Tibial artery (tissue), 4 donors: ENCODE data around the gene P3H4.

Experiments used
- DNase-seq, 2 donors: peaks; one replicate each; pipeline ENCODE4 v3.0.0-alpha.2; 2019
- H3K27ac ChIP-seq, 2 donors: fragments of 200-600 bp; sonication (generic) in 1 of 2; 1 replicate in 1 of 2; 2 replicates in 1 of 2; pipeline ENCODE4 v1.5.1; 2018 to 2019; ENCODE audit warnings: mild to moderate bottlenecking in 1 of 2
- H3K27me3 ChIP-seq, 2 donors: fragments of 200-600 bp; sonication (generic) in 1 of 2; one replicate each; pipeline versions ENCODE4 v1.5.1 to v1.6.0; 2016 to 2019
- H3K36me3 ChIP-seq, 3 donors: fragments of 200-600 bp; sonication (generic) in 2 of 3; one replicate each; pipeline ENCODE4 v1.5.1; 2016 to 2019; ENCODE audit warnings: mild to moderate bottlenecking in 2 of 3
- H3K4me1 ChIP-seq, 4 donors: fragments of 200-600 bp; sonication (generic) in 2 of 4; 1 replicate in 3 of 4; 2 replicates in 1 of 4; pipeline ENCODE4 v1.5.1; 2016 to 2019
- H3K4me3 ChIP-seq, 2 donors: fragments of 200-600 bp; sonication (generic) in 1 of 2; 1 replicate in 1 of 2; 2 replicates in 1 of 2; pipeline ENCODE4 v1.5.1; 2018 to 2019; ENCODE audit warnings: mild to moderate bottlenecking in 2 of 2
- H3K9me3 ChIP-seq, 3 donors: fragments of 200-600 bp; sonication (generic) in 1 of 3; one replicate each; pipeline ENCODE4 v1.5.1; 2016 to 2019
- intact Hi-C: fragments of 100-400 bp; cut with DNase I; formaldehyde crosslinking; loops from one replicate; pipeline ENCODE4 v1.15.0; 2023; ENCODE audit warnings: low total_unique reads
- TF ChIP-seq, protein P1 (sequence below), 2 experiments: fragments of 200-600 bp in 1 of 2; fragments of 450-650 bp in 1 of 2; IDR thresholded peaks; one replicate each; pipeline ENCODE4 v1.5.1; 2017 to 2019; ENCODE audit warnings: antibody characterized with exemption in 2 of 2, mild to moderate bottlenecking in 1 of 2, moderate library complexity in 1 of 2

The P3H4 gene

DNA sequence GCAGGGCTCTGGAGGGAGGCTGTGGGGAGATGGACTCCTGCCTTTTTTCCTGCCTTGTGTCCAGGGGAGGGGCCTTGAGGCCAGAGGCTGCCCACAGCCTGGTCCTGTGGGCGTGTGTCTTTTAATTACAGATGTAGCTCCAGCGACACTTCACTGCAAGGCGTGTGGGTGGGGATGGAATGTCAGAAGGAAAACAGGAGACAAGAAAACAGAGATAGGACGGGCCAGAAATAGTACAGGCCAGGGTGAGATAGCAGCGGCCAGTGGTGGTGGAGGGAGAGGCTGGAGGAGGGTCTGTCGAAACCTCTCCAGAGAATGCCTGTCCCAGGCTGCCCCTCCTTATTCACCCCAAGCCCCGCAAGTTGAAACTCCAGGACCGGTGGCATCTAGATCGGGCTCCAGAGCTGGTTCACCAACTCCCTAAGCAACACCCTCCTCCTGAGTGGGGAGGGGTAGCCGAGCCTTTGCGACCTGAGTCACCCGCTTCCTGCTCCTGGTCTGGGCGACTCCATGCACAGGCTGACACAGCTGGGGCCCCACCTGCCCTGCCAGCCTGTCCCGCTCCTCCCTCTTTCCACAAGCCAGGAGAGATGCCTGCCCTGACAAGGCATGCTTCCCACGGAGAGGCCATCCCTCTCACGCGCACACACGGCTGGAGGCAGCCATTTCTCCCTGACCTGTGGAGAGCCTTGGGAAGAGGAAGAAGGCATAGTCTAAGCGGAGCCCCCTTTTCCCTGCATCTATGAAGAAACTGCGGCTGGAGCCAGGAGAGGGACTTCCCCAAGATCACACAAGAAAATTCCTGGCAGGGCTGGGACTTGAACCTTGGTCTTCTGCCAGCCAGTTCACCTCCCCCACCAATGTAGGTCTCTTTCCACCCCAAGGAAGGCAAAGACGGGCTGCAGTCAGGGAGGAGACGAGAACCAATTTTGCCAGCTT is 18.6 kb downstream of the P3H4 start:
- Histone ChIP-seq H3K36me3 (no peaks in the 10 kb centered on the region), H3K4me3 (no peak overlapping the region), H3K4me1 (peaks cover 0 to 14% (median 9%) of the 10 kb centered on the region in 4 donors), H3K9me3 (no peaks in the 10 kb centered on the region), H3K27ac (peak overlapping the region; percentile 24 to 32), H3K27me3 (no peaks in the 10 kb centered on the region)
- intact Hi-C loops, result no loop called here
- TF ChIP-seq, protein P1, sequence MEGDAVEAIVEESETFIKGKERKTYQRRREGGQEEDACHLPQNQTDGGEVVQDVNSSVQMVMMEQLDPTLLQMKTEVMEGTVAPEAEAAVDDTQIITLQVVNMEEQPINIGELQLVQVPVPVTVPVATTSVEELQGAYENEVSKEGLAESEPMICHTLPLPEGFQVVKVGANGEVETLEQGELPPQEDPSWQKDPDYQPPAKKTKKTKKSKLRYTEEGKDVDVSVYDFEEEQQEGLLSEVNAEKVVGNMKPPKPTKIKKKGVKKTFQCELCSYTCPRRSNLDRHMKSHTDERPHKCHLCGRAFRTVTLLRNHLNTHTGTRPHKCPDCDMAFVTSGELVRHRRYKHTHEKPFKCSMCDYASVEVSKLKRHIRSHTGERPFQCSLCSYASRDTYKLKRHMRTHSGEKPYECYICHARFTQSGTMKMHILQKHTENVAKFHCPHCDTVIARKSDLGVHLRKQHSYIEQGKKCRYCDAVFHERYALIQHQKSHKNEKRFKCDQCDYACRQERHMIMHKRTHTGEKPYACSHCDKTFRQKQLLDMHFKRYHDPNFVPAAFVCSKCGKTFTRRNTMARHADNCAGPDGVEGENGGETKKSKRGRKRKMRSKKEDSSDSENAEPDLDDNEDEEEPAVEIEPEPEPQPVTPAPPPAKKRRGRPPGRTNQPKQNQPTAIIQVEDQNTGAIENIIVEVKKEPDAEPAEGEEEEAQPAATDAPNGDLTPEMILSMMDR (IDR thresholded peaks at IDR 0.05), result no peak
- no peak for DNase-seq

DNA sequence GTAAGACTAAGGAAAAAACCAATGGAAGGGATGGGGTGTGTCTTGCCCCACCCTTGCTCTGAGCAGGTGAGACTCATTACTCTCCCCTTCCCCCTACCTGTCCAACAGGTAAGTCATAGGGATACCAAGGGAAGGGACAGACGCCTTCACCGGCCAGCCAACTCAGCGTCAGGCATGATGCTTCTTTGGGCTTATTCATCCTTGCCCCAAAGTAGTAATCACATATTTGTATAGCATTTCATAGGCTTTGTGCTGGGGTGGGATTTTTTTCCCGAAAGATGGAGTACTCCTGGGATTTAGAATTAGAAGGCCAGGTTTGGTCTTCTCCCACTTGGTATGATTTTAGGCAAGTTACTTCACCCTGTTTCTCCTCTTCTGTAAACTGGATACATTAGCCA is 24.7 kb downstream of the P3H4 start:
- Histone ChIP-seq H3K27ac (no peak overlapping the region), H3K36me3 (no peaks in the 10 kb centered on the region), H3K9me3 (no peaks in the 10 kb centered on the region), H3K27me3 (peaks cover 0 to 43% of the 10 kb centered on the region in 2 donors), H3K4me3 (no peak overlapping the region), H3K4me1 (peaks cover 0 to 39% (median 25%) of the 10 kb centered on the region in 4 donors)
- intact Hi-C loops, result no loop called here
- TF ChIP-seq, protein P1 (IDR thresholded peaks at IDR 0.05), result no peak
- DNase-seq, result no peak

DNA sequence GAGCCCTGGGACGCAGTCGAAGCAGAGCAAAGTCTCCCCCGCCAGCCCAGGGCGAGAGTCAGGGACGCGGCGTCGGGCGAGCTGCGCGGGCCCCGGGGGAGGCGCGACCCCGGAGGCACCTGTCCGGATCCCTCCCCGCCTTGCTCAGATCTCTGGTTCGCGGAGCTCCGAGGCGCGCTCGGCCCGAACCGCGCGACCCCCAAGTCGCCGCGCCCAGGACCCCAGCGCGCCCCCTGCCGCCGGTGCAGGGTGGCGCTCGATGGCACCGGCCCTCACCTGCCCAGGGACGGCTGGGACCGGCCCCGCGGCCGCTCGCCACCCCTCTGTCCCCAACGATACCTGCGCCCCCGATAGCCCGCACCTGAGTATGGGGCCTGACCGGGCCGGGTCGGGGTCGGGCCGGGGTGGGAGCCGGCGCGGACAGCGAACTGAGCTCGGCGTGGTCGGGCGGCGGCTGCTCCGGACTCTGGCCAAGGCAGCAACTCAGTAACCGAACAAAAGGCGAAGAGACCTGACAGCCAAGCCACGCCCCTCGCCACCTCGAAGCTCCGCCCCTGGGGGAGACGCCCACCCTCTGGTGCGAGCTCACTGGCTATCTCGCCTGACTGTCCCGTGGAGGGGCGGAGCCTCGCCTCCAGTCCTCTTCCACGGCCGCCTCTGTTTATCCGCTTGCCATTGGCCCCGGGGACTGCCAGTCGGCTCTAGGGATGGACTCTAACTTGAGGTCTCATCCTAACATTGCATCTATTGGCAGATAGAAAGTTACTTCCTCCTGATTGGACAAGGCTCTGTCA is 25.3 kb downstream of the P3H4 start, which contains the start of gene JUP:
Gene JUP (minus strand): TSS at position 485 of the 794 bp plus-strand sequence. CDS start 14,857 bp downstream, outside the sequence.
- H3K9me3 ChIP-seq, result no peaks in the 10 kb centered on the region
- H3K27ac ChIP-seq, result peak within 1 kb of the TSS; percentile 68 to 72
- intact Hi-C loops, result no loop called here
- H3K4me3 ChIP-seq, result peak within 1 kb of the TSS; percentile 61 to 72
- H3K4me1 ChIP-seq, result peaks cover 0 to 45% (median 26%) of the 10 kb centered on the region in 4 donors
- H3K36me3 ChIP-seq, result no peaks in the 10 kb centered on the region
- TF ChIP-seq, protein P1 (IDR thresholded peaks at IDR 0.05), result peak; percentile 15 to 26
- peak; percentile 99 for DNase-seq
- H3K27me3 ChIP-seq, result peaks cover 0 to 44% of the 10 kb centered on the region in 2 donors

DNA sequence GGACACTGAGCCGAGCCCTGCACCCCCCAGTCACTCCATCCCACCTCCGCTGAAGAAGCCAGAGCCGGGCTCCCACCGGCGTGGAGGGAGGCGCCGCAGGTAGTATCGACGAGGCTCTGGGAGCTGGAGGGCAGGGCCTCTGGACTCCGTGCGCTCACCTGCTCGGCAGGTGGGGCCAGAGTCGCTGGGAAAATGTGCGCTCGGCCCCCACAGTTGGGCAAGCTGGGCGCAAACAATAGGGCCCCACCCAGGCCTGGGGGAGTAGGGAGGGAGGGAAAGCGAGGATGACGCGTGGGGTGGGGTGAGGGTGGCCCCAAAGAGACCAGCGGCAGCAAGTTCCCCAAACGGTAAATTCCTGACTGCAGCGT is 25.9 kb downstream of the P3H4 start:
- peaks cover 0 to 44% of the 10 kb centered on the region in 2 donors for H3K27me3 ChIP-seq
- intact Hi-C loops, result no loop called here
- no peaks in the 10 kb centered on the region for H3K9me3 ChIP-seq
- TF ChIP-seq, protein P1 (IDR thresholded peaks at IDR 0.05), result no peak
- H3K27ac ChIP-seq, result peak overlapping the region; percentile 68 to 72
- DNase-seq, result no peak
- peak overlapping the region; percentile 61 to 72 for H3K4me3 ChIP-seq
- peaks cover 0 to 47% (median 26%) of the 10 kb centered on the region in 4 donors for H3K4me1 ChIP-seq
- H3K36me3 ChIP-seq, result no peaks in the 10 kb centered on the region

DNA sequence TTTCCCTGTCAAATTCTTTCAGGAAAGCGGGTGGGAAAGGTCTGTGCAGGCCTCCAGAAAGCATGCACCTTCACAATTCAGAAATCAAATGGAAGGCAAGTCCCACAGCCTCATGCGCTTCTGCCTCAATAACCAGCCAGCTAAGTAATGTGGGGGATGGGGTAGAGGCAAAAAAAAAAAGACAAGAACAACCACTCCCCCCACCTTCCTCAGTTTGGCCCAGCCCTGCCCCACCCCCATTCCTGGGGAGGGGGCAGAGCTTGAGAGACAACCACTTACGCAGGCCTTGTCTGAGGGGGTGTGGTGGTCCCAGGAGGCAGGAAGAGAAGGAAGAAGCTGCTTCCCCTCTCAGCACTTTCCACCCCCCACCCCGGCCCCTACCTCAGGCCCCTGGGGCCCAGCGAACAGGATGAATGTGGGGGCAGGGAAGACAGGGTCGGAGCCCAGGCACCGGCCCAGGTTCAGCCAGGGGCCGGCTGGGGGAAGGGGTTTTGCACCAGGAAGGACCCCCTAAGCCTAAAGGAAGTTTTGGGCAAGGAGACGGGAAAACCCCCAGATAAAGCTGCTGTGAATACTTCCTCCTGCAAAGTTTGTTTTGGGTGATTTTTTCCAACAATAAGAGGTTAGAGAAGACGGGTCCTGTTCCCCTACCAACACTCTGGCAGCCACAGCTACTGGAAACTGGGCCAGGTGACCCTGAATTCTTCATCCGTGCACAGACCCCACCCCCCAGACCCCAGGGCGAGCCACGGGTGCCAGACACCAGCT is 26.5 kb downstream of the P3H4 start:
- Histone ChIP-seq H3K27me3 (peaks cover 0 to 44% of the 10 kb centered on the region in 2 donors), H3K27ac (peak overlapping the region; percentile 68 to 72), H3K9me3 (no peaks in the 10 kb centered on the region), H3K4me3 (peak overlapping the region; percentile 61 to 72), H3K4me1 (peaks cover 0 to 47% (median 26%) of the 10 kb centered on the region in 4 donors), H3K36me3 (no peaks in the 10 kb centered on the region)
- TF ChIP-seq, protein P1 (IDR thresholded peaks at IDR 0.05), result no peak
- intact Hi-C loops, result no loop called here
- DNase-seq, result no peak
